Stimulated activated CD4-positive, alpha-beta T cell treated with anti-CD3 and anti-CD28 coated beads, Interleukin-12 subunit alpha, Interleukin-12 subunit beta, amount 100 ng/mL, for 24 hours (primary cell): ENCODE results near the gene BTBD10.
"Not testable (repeated sequence)": the region's sequence is repeated elsewhere in the genome, so short reads cannot be mapped to it uniquely, and the experiment has no call there.

Source experiments
- DNase-seq, 2 experiments: peaks; one replicate each; pipeline ENCODE4 v3.0.0-alpha.2; 2020; ENCODE audit warnings: low read depth in 2 of 2

Gene BTBD10

GRCh38 chr11:13440100-13440855 lies 22.7 kb downstream of the BTBD10 start:
- DNase-seq = no peak

- DNase-seq = no peak
Measured at GRCh38 chr11:13438291-13438690, 24.7 kb downstream of the BTBD10 start.

GRCh38 chr11:13436836-13437235 lies 26.2 kb downstream of the BTBD10 start:
- not testable (repeated sequence) for DNase-seq

- no peak for DNase-seq
Measured at GRCh38 chr11:13434247-13435205, 28.5 kb downstream of the BTBD10 start.

- no peak for DNase-seq
Measured at GRCh38 chr11:13433437-13433836, 29.6 kb downstream of the BTBD10 start.

GRCh38 chr11:13429836-13430235 lies 33.2 kb downstream of the BTBD10 start:
- DNase-seq = no peak

GRCh38 chr11:13429288-13429687 lies 33.7 kb downstream of the BTBD10 start:
- DNase-seq = no peak

GRCh38 chr11:13427440-13427839 lies 35.6 kb downstream of the BTBD10 start:
- no peak for DNase-seq

- no peak for DNase-seq
Measured at GRCh38 chr11:13423372-13423771, 39.6 kb downstream of the BTBD10 start.

- DNase-seq = no peak
Measured at GRCh38 chr11:13421561-13421960, 41.5 kb downstream of the BTBD10 start.

GRCh38 chr11:13415201-13415600 lies 47.8 kb downstream of the BTBD10 start:
- no peak for DNase-seq

- DNase-seq = no peak
Measured at GRCh38 chr11:13405220-13405619, 57.8 kb downstream of the BTBD10 start.

GRCh38 chr11:13398335-13398734 lies 64.7 kb downstream of the BTBD10 start:
- DNase-seq = not testable (repeated sequence)

- DNase-seq = no peak
Measured at GRCh38 chr11:13391217-13391616, 71.8 kb downstream of the BTBD10 start.

GRCh38 chr11:13388741-13389140 lies 74.3 kb downstream of the BTBD10 start:
- DNase-seq = no peak

- DNase-seq = no peak
Measured at GRCh38 chr11:13386567-13386966, 76.5 kb downstream of the BTBD10 start.

GRCh38 chr11:13384908-13385640 lies 77.9 kb downstream of the BTBD10 start:
- DNase-seq = peak in 1 of 2 experiments; percentile 4

GRCh38 chr11:13382751-13383150 lies 80.3 kb downstream of the BTBD10 start:
- no peak for DNase-seq

- no peak for DNase-seq
Measured at GRCh38 chr11:13380731-13381130, 82.3 kb downstream of the BTBD10 start.

- DNase-seq = no peak
Measured at GRCh38 chr11:13378316-13378715, 84.7 kb downstream of the BTBD10 start.

GRCh38 chr11:13376838-13377237 lies 86.2 kb downstream of the BTBD10 start:
- DNase-seq = no peak

GRCh38 chr11:13376402-13376801 lies 86.6 kb downstream of the BTBD10 start:
- DNase-seq = no peak
